Measurements from ENCODE around the gene MYO5A. TPM values are rescaled to one million over a fixed set of nuclear protein-coding genes. Genes with fewer than 3 reads are reported as not detected.
A peak's percentile ranks its signal among the peaks of the same experiment; 100 is the strongest.
"Not testable (repeated sequence)": the region's sequence is repeated elsewhere in the genome, so short reads cannot be mapped to it uniquely, and the experiment has no call there.

MYO5A gene
- total and polyA plus RNA-seq, 2 donors = 8.7 to 10.2 TPM

DNA sequence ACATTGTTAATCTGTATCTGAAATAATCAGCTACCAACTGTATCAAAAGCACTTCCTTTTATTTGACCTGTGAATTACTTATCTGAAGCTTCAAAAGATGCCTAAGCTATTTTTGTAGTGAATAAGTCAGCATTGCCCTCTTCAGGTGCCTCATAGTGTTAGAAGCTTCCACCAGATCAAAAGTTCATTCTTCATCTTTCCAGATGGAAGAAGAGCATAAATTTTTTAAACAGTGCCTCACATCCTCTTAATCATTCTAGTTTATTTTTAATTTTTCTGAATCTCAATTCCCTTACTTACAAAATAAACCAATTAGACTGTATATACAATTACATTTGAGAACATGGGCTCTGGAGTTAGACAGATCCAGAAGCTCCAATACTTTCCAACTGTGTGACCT, 65.0 kb downstream of the MYO5A start:
- H3K27me3 ChIP-seq (ENCODE audit: control insufficient read depth in 2 of 2, insufficient read depth in 1 of 2, low read length in 1 of 2) = no peaks in the 10 kb centered on the region
- no peak overlapping the region for H3K4me3 ChIP-seq (ENCODE audit: low read length in 2 of 2)
- H3K9me3 ChIP-seq (ENCODE audit: control insufficient read depth in 2 of 2, insufficient read depth in 1 of 2, low read length in 1 of 2) = no peaks in the 10 kb centered on the region
- H3K4me1 ChIP-seq (ENCODE audit: control insufficient read depth in 2 of 2, insufficient read depth in 2 of 2, low read length in 2 of 2) = peaks cover 14 to 18% of the 10 kb centered on the region in 2 donors
- H3K27ac ChIP-seq (ENCODE audit: low read depth in 1 of 2, low read length in 1 of 2) = no peak overlapping the region
- no peaks in the 10 kb centered on the region for H3K36me3 ChIP-seq (ENCODE audit: control insufficient read depth in 2 of 2, insufficient read depth in 2 of 2, low read length in 1 of 2)
- peak in 1 of 9 donors; percentile 52 for DNase-seq (ENCODE audit: low read depth in 6 of 9, low spot score in 9 of 9)

GRCh38 chr15:52462806-52463360, 65.8 kb downstream of the MYO5A start:
- DNase-seq (ENCODE audit: low read depth in 6 of 9, low spot score in 9 of 9) = no peak
- Histone ChIP-seq H3K4me1 (ENCODE audit: control insufficient read depth in 2 of 2, insufficient read depth in 2 of 2, low read length in 2 of 2) (peaks cover 14 to 18% of the 10 kb centered on the region in 2 donors), H3K4me3 (ENCODE audit: low read length in 2 of 2) (no peak overlapping the region), H3K9me3 (ENCODE audit: control insufficient read depth in 2 of 2, insufficient read depth in 1 of 2, low read length in 1 of 2) (no peaks in the 10 kb centered on the region), H3K36me3 (ENCODE audit: control insufficient read depth in 2 of 2, insufficient read depth in 2 of 2, low read length in 1 of 2) (no peaks in the 10 kb centered on the region), H3K27ac (ENCODE audit: low read depth in 1 of 2, low read length in 1 of 2) (no peak overlapping the region), H3K27me3 (ENCODE audit: control insufficient read depth in 2 of 2, insufficient read depth in 1 of 2, low read length in 1 of 2) (no peaks in the 10 kb centered on the region)
- 95% methylated on average over 6 of the region's 6 CpGs for WGBS

- not testable (repeated sequence) for DNase-seq (ENCODE audit: low read depth in 6 of 9, low spot score in 9 of 9); H3K4me1 ChIP-seq (ENCODE audit: control insufficient read depth in 2 of 2, insufficient read depth in 2 of 2, low read length in 2 of 2); H3K36me3 ChIP-seq (ENCODE audit: control insufficient read depth in 2 of 2, insufficient read depth in 2 of 2, low read length in 1 of 2); H3K27me3 ChIP-seq (ENCODE audit: control insufficient read depth in 2 of 2, insufficient read depth in 1 of 2, low read length in 1 of 2); H3K4me3 ChIP-seq (ENCODE audit: low read length in 2 of 2); H3K27ac ChIP-seq (ENCODE audit: low read depth in 1 of 2, low read length in 1 of 2); H3K9me3 ChIP-seq (ENCODE audit: control insufficient read depth in 2 of 2, insufficient read depth in 1 of 2, low read length in 1 of 2)
- over 99% methylated on average over 29 of the region's 31 CpGs for WGBS
These were observed 69.0 kb downstream of the MYO5A start for GRCh38 chr15:52459701-52460100.

- H3K27me3 ChIP-seq (ENCODE audit: control insufficient read depth in 2 of 2, insufficient read depth in 1 of 2, low read length in 1 of 2); H3K4me3 ChIP-seq (ENCODE audit: low read length in 2 of 2); DNase-seq (ENCODE audit: low read depth in 6 of 9, low spot score in 9 of 9); H3K27ac ChIP-seq (ENCODE audit: low read depth in 1 of 2, low read length in 1 of 2); H3K9me3 ChIP-seq (ENCODE audit: control insufficient read depth in 2 of 2, insufficient read depth in 1 of 2, low read length in 1 of 2); H3K36me3 ChIP-seq (ENCODE audit: control insufficient read depth in 2 of 2, insufficient read depth in 2 of 2, low read length in 1 of 2); H3K4me1 ChIP-seq (ENCODE audit: control insufficient read depth in 2 of 2, insufficient read depth in 2 of 2, low read length in 2 of 2): not testable (repeated sequence)
- WGBS = 95% methylated on average over 9 of the region's 9 CpGs
These were observed 69.4 kb downstream of the MYO5A start for GRCh38 chr15:52459265-52459664.

DNA sequence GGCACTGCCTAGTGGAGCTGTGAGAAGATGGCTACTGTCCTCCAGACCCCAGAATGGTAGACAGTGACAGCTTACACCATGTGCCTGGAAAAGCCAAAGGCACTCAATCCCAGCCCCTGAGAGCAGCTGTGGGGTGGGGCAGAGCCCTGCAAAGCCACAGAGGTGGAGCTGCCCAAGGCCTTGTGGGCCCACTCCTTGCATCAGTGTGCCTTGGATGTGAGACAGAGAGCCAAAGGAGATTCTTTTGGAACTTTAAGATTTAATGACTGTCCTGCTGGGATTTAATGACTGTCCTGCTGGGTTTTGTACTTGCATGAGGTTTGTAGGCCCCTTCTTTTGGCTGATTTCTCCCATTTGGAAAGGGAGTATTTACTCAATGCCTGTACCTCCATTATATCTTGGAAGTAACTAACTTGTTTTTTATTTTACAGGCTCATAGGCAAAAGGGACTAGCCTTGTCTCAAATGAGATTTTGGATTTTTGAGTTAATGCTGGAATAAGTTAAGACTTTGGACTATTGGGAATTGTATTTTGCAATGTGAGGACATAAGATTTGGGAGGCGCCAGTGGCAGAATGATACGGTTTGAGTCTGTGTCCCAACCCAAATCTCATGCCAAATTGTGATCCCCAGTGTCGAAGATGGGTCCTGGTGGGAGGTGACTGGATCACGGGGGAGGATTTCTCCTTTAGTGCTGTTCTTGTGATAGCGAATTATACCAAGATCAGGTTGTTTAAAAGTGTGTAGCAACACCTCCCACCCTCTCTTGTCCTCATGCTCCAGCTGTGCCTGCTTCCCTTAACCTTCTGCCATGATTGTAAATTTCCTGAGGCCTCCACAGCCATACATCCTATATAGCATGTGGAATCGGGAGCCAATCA, 80.4 kb downstream of the MYO5A start:
- DNase-seq (ENCODE audit: low read depth in 6 of 9, low spot score in 9 of 9) = no peak
- 99% methylated on average over 6 of the region's 6 CpGs for WGBS
- Histone ChIP-seq H3K36me3 (ENCODE audit: control insufficient read depth in 2 of 2, insufficient read depth in 2 of 2, low read length in 1 of 2) (no peaks in the 10 kb centered on the region), H3K4me1 (ENCODE audit: control insufficient read depth in 2 of 2, insufficient read depth in 2 of 2, low read length in 2 of 2) (no peaks in the 10 kb centered on the region), H3K9me3 (ENCODE audit: control insufficient read depth in 2 of 2, insufficient read depth in 1 of 2, low read length in 1 of 2) (no peaks in the 10 kb centered on the region), H3K27ac (ENCODE audit: low read depth in 1 of 2, low read length in 1 of 2) (no peak overlapping the region), H3K4me3 (ENCODE audit: low read length in 2 of 2) (no peak overlapping the region), H3K27me3 (ENCODE audit: control insufficient read depth in 2 of 2, insufficient read depth in 1 of 2, low read length in 1 of 2) (no peaks in the 10 kb centered on the region)

- no peak for DNase-seq (ENCODE audit: low read depth in 6 of 9, low spot score in 9 of 9)
- Histone ChIP-seq H3K27me3 (ENCODE audit: control insufficient read depth in 2 of 2, insufficient read depth in 1 of 2, low read length in 1 of 2) (no peaks in the 10 kb centered on the region), H3K27ac (ENCODE audit: low read depth in 1 of 2, low read length in 1 of 2) (no peak overlapping the region), H3K4me1 (ENCODE audit: control insufficient read depth in 2 of 2, insufficient read depth in 2 of 2, low read length in 2 of 2) (no peaks in the 10 kb centered on the region), H3K4me3 (ENCODE audit: low read length in 2 of 2) (no peak overlapping the region), H3K36me3 (ENCODE audit: control insufficient read depth in 2 of 2, insufficient read depth in 2 of 2, low read length in 1 of 2) (no peaks in the 10 kb centered on the region), H3K9me3 (ENCODE audit: control insufficient read depth in 2 of 2, insufficient read depth in 1 of 2, low read length in 1 of 2) (no peaks in the 10 kb centered on the region)
- 98% methylated on average over 3 of the region's 3 CpGs for WGBS
These were observed 82.7 kb downstream of the MYO5A start for GRCh38 chr15:52445954-52446353.

GRCh38 chr15:52445553-52445952, 83.1 kb downstream of the MYO5A start:
- no peaks in the 10 kb centered on the region for H3K27me3 ChIP-seq (ENCODE audit: control insufficient read depth in 2 of 2, insufficient read depth in 1 of 2, low read length in 1 of 2)
- no peak for DNase-seq (ENCODE audit: low read depth in 6 of 9, low spot score in 9 of 9)
- no peak overlapping the region for H3K27ac ChIP-seq (ENCODE audit: low read depth in 1 of 2, low read length in 1 of 2)
- no peaks in the 10 kb centered on the region for H3K9me3 ChIP-seq (ENCODE audit: control insufficient read depth in 2 of 2, insufficient read depth in 1 of 2, low read length in 1 of 2)
- H3K4me1 ChIP-seq (ENCODE audit: control insufficient read depth in 2 of 2, insufficient read depth in 2 of 2, low read length in 2 of 2) = no peaks in the 10 kb centered on the region
- no peaks in the 10 kb centered on the region for H3K36me3 ChIP-seq (ENCODE audit: control insufficient read depth in 2 of 2, insufficient read depth in 2 of 2, low read length in 1 of 2)
- H3K4me3 ChIP-seq (ENCODE audit: low read length in 2 of 2) = no peak overlapping the region
- 97% methylated on average over 7 of the region's 7 CpGs for WGBS

DNA sequence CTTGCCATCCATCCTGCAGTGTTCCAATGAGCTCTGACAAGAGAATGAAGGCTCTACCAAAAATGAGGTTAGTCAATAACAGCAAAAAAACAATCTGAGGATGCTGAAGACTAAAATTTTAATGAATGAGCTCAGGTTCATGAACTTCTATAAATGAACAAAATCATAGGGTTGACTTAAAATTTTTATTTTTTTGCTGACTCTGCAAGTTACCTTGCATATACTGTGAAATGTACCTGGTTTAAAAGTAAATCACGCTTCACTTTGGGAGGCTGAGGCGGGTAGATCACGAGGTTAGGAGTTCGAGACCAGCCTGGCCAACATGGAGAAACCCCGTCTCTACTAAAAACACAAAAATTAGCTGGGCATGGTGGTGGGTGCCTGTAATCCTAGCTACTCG, 85.5 kb downstream of the MYO5A start:
- not testable (repeated sequence) for H3K9me3 ChIP-seq (ENCODE audit: control insufficient read depth in 2 of 2, insufficient read depth in 1 of 2, low read length in 1 of 2); H3K36me3 ChIP-seq (ENCODE audit: control insufficient read depth in 2 of 2, insufficient read depth in 2 of 2, low read length in 1 of 2); H3K4me1 ChIP-seq (ENCODE audit: control insufficient read depth in 2 of 2, insufficient read depth in 2 of 2, low read length in 2 of 2); DNase-seq (ENCODE audit: low read depth in 6 of 9, low spot score in 9 of 9); H3K4me3 ChIP-seq (ENCODE audit: low read length in 2 of 2); H3K27ac ChIP-seq (ENCODE audit: low read depth in 1 of 2, low read length in 1 of 2); H3K27me3 ChIP-seq (ENCODE audit: control insufficient read depth in 2 of 2, insufficient read depth in 1 of 2, low read length in 1 of 2)
- over 99% methylated on average over 6 of the region's 6 CpGs for WGBS

DNA sequence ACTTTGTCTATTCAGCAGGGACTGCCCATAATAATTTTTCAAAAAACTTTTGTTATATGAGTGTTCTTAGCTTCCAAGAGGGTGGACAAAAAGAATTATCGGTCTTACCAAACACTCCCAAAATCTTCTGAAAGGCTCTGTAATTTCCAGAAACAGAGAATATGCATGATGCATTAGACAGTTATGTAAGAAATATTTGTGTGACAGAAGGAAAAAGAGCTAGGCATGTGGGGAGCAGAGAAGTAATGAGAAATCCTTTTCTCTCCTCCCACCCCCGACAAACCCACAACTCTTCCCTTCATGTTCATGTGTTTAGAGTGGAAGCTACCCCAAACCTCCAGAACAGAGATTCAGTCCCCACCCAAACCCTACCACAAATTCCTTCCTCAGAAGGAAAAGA, 86.8 kb downstream of the MYO5A start:
- DNase-seq (ENCODE audit: low read depth in 6 of 9, low spot score in 9 of 9) = no peak
- Histone ChIP-seq H3K4me1 (ENCODE audit: control insufficient read depth in 2 of 2, insufficient read depth in 2 of 2, low read length in 2 of 2) (no peaks in the 10 kb centered on the region), H3K4me3 (ENCODE audit: low read length in 2 of 2) (no peak overlapping the region), H3K27ac (ENCODE audit: low read depth in 1 of 2, low read length in 1 of 2) (no peak overlapping the region), H3K36me3 (ENCODE audit: control insufficient read depth in 2 of 2, insufficient read depth in 2 of 2, low read length in 1 of 2) (no peaks in the 10 kb centered on the region), H3K27me3 (ENCODE audit: control insufficient read depth in 2 of 2, insufficient read depth in 1 of 2, low read length in 1 of 2) (no peaks in the 10 kb centered on the region), H3K9me3 (ENCODE audit: control insufficient read depth in 2 of 2, insufficient read depth in 1 of 2, low read length in 1 of 2) (no peaks in the 10 kb centered on the region)
- WGBS = 81% methylated on average over 2 of the region's 2 CpGs

Data from thymus (tissue), 11 donors.